Neural cell (in vitro differentiated cells): ENCODE results near the gene STAB1. TPM values are rescaled to one million over a fixed set of nuclear protein-coding genes. Genes with fewer than 3 reads are reported as not detected.

Experiments
- H2AFZ ChIP-seq: fragments of 200-600, 300-800 bp; sonication (generic), shearing (Covaris generic); 2 replicates; pipeline ENCODE4 v1.6.0; 2014; ENCODE audit warnings: low read depth, mild to moderate bottlenecking, antibody characterized with exemption, low read length, moderate library complexity
- H3F3A ChIP-seq: fragments of 200-600 bp; shearing (Covaris generic); 2 replicates; pipeline ENCODE4 v1.6.1; 2016; ENCODE audit warnings: mild to moderate bottlenecking, moderate library complexity, mixed read lengths, antibody characterized with exemption, low read length; ENCODE audit not compliant: insufficient read depth, poor library complexity, severe bottlenecking
- H3K27ac ChIP-seq: fragments of 200-600, 300-800 bp; sonication (generic), shearing (Covaris generic); 2 replicates; pipeline ENCODE4 v1.5.1; 2014; ENCODE audit warnings: mild to moderate bottlenecking, low read length, moderate library complexity
- H3K27me3 ChIP-seq: fragments of 300-800, 200-600 bp; sonication (generic), shearing (Covaris generic); 2 replicates; pipeline ENCODE4 v1.6.0; 2014; ENCODE audit warnings: mild to moderate bottlenecking, low read depth, low read length, moderate library complexity; ENCODE audit not compliant: insufficient read depth
- H3K36me3 ChIP-seq: fragments of 300-800, 200-600 bp; sonication (generic), shearing (Covaris generic); 2 replicates; pipeline ENCODE4 v1.5.1; 2014; ENCODE audit warnings: mild to moderate bottlenecking, antibody characterized with exemption, low read length, moderate library complexity; ENCODE audit not compliant: insufficient read depth
- H3K4me2 ChIP-seq: fragments of 300-800, 200-600 bp; sonication (generic), shearing (Covaris generic); 2 replicates; pipeline ENCODE4 v1.6.0; 2014; ENCODE audit warnings: mild to moderate bottlenecking, low read length
- H3K4me3 ChIP-seq: fragments of 300-800, 200-600 bp; sonication (generic), shearing (Covaris generic); 2 replicates; pipeline ENCODE4 v1.5.1; 2014; ENCODE audit warnings: mild to moderate bottlenecking, low read length, moderate library complexity
- H3K79me2 ChIP-seq: fragments of 200-600 bp; shearing (Covaris generic); replicated peaks from 2 replicates; pipeline ENCODE4 v1.6.0; 2014; ENCODE audit warnings: mild to moderate bottlenecking, low read length, moderate library complexity; ENCODE audit not compliant: insufficient read depth
- H3K9ac ChIP-seq: fragments of 300-800, 200-600 bp; sonication (generic), shearing (Covaris generic); 2 replicates; pipeline ENCODE4 v1.6.1; 2016; ENCODE audit warnings: mild to moderate bottlenecking, low read length, mixed read lengths
- H3K9me2 ChIP-seq: fragments of 200-600 bp; shearing (Covaris generic); 2 replicates; pipeline ENCODE4 v1.6.1; 2016; ENCODE audit warnings: mild to moderate bottlenecking, low read length, mixed read lengths; ENCODE audit not compliant: insufficient read depth
- H3K9me3 ChIP-seq: fragments of 200-600, 300-800 bp; sonication (generic), shearing (Covaris generic); 2 replicates; pipeline ENCODE4 v1.6.1; 2016; ENCODE audit warnings: mild to moderate bottlenecking, mixed run types, low read length, moderate library complexity, mixed read lengths
- H4K20me1 ChIP-seq: fragments of 200-600 bp; shearing (Covaris generic); 2 replicates; pipeline ENCODE4 v1.6.1; 2016; ENCODE audit warnings: mild to moderate bottlenecking, mixed run types; ENCODE audit not compliant: insufficient read depth
- EP300 ChIP-seq: fragments of 450-650 bp; conservative IDR thresholded peaks from 2 replicates; pipeline ENCODE4 v1.6.1; 2014; ENCODE audit warnings: antibody characterized with exemption, mild to moderate bottlenecking, moderate library complexity; ENCODE audit not compliant: poor library complexity, severe bottlenecking
- EZH2 ChIP-seq: fragments of 200-600, 300-800 bp; shearing (Covaris generic), sonication (generic); IDR thresholded peaks from 2 replicates; pipeline ENCODE4 v1.6.1; 2014; ENCODE audit warnings: antibody characterized with exemption, low read length, borderline replicate concordance, mild to moderate bottlenecking; ENCODE audit not compliant: insufficient read depth, poor library complexity, severe bottlenecking
- MXI1 ChIP-seq: fragments of 450-650 bp; conservative IDR thresholded peaks from 2 replicates; pipeline ENCODE4 v1.6.1; 2014; ENCODE audit warnings: antibody characterized with exemption, mild to moderate bottlenecking; ENCODE audit not compliant: poor library complexity, severe bottlenecking
- POLR2AphosphoS5 ChIP-seq: IDR thresholded peaks from 2 replicates; pipeline ENCODE4 v1.6.1; 2012
- RAD21 ChIP-seq: fragments of 450-650 bp; conservative IDR thresholded peaks from 2 replicates; pipeline ENCODE4 v1.6.1; 2014; ENCODE audit warnings: antibody characterized with exemption, mild to moderate bottlenecking, moderate library complexity
- SMC3 ChIP-seq: fragments of 450-650 bp; conservative IDR thresholded peaks from 2 replicates; pipeline ENCODE4 v1.6.1; 2014; ENCODE audit warnings: antibody characterized with exemption, mild to moderate bottlenecking, moderate library complexity; ENCODE audit not compliant: poor library complexity
- TAF1 ChIP-seq: IDR thresholded peaks from 2 replicates; pipeline ENCODE4 v1.6.1; 2012; ENCODE audit warnings: low read depth
- polyA plus RNA-seq: library from polyadenylated mRNA; depleted of rRNA; stranded (reverse); fragments of >200 nt; gene quantifications from 2 replicates; pipeline ENCODE4 v1.2.3, GENCODE V29; 2014
- TF ChIP-seq, protein P1 (sequence below): IDR thresholded peaks from 2 replicates; pipeline ENCODE4 v1.6.1; 2012; ENCODE audit warnings: borderline replicate concordance
- TF ChIP-seq, protein P2 (sequence below): fragments of 450-650 bp; IDR thresholded peaks from 2 replicates; pipeline ENCODE4 v1.5.1; 2014; ENCODE audit warnings: antibody characterized with exemption, mild to moderate bottlenecking, moderate library complexity; ENCODE audit not compliant: poor library complexity, severe bottlenecking

The STAB1 gene
- polyA plus RNA-seq, 1 donor from 2014 or later = 0.28 TPM

DNA sequence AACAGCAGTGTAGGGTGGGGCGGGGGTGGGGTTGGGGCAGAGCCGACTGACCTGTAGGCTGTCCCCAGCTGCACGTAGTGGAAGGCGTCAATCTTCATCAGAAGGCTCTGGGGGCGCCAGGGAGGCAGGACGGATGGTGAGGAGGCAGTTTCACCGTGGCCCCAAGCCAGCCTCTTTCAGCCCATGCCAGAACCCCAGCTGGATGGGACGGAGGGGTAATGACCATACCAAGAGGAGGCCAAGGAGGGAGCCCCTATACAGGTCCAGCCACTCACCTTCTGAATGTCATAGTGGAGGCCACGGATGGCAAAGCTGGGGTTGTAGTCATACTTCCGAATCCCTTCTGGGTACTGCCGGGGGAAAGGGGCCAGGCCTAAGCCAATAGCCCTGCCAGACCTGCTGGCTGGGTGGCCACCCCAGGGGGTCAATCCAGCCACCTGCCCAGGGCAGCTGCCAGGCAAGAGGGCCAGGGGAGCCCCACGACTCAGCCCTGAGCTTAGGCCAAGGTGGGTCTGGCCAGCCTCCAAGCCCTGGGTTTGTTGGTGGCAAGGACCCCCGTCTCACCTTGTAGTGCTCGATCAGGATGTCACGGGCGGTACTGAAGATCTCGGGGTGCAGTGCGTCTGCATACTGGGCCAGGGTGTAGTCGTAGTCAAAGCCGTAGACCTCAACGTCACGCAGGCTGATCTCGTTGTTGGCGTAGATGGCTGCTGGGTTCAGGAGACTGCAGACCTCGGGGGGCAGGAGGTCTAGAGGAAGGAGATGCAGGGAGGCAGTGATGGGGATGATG, 33.6 kb downstream of the STAB1 start:
- Histone ChIP-seq H3K9ac (no peak overlapping the region), H3K4me2 (no peak overlapping the region), H3K79me2 (peaks cover 8% of the 10 kb centered on the region), H3K4me3 (no peak overlapping the region), H3K27me3 (peaks cover 7% of the 10 kb centered on the region), H3K9me3 (no peaks in the 10 kb centered on the region), H3K27ac (no peak overlapping the region), H3K36me3 (no peaks in the 10 kb centered on the region), H4K20me1 (no peaks in the 10 kb centered on the region), H3F3A (no peaks in the 10 kb centered on the region), H2AFZ (no peak overlapping the region), H3K9me2 (no peaks in the 10 kb centered on the region)
- no peak for TF ChIP-seq MXI1
- TF ChIP-seq EZH2 = no peak
- no peak for TF ChIP-seq TAF1

DNA sequence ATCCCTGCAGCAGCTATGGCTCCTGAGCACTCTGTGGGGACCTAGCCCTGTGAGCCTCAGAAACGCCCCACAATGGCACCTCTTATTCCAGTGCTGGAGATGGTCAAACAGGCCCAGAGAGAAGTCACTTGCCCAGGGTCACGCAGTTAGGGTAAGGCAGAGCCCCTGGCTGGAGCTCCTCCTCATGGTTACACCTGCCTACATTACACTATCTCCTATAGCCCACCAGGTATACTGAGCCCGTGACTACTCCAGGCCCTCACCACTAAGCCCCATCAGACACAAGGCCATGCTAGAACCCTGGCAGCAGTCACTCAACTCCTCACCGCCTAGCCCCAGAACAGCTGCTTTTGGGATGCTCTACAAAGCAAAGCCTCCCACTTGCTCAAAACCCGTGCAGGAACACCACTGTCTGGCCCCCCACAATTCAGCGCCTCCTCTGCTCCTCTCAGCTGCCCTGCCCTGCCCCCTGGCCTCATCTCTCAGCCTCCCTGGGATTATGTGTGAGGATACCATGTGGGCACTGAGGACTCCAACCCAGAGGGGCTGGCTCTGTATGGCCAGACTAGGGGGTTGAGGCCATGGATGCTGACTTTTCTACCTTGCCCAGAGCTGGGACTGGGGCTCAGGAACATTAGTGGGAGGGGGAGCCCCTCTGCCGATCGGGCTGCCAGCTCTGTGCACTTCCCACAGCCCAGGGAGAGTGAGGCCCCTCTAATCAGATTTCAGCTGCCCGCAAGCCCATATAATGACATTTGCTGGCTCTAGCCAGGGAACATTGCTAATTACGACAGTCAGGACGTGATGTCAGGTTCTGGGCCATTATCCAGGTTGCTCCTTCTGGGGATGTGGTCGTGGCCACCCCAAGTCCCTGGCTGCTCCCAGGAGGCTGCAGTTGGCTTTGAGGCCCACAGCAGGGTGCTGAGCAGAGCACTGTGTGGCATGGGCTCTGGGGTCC, 34.5 kb downstream of the STAB1 start:
- H4K20me1 ChIP-seq = no peaks in the 10 kb centered on the region
- H3K36me3 ChIP-seq = no peaks in the 10 kb centered on the region
- H3K27ac ChIP-seq = no peak overlapping the region
- peaks cover 7% of the 10 kb centered on the region for H3K27me3 ChIP-seq
- no peak overlapping the region for H3K4me2 ChIP-seq
- no peaks in the 10 kb centered on the region for H3K9me3 ChIP-seq
- no peaks in the 10 kb centered on the region for H3K9me2 ChIP-seq
- H3F3A ChIP-seq = no peaks in the 10 kb centered on the region
- no peak overlapping the region for H3K9ac ChIP-seq
- TF ChIP-seq TAF1 (no peak), EZH2 (no peak), POLR2AphosphoS5 (no peak), RAD21 (no peak), EP300 (no peak), SMC3 (no peak), MXI1 (no peak)
- TF ChIP-seq, protein P1, sequence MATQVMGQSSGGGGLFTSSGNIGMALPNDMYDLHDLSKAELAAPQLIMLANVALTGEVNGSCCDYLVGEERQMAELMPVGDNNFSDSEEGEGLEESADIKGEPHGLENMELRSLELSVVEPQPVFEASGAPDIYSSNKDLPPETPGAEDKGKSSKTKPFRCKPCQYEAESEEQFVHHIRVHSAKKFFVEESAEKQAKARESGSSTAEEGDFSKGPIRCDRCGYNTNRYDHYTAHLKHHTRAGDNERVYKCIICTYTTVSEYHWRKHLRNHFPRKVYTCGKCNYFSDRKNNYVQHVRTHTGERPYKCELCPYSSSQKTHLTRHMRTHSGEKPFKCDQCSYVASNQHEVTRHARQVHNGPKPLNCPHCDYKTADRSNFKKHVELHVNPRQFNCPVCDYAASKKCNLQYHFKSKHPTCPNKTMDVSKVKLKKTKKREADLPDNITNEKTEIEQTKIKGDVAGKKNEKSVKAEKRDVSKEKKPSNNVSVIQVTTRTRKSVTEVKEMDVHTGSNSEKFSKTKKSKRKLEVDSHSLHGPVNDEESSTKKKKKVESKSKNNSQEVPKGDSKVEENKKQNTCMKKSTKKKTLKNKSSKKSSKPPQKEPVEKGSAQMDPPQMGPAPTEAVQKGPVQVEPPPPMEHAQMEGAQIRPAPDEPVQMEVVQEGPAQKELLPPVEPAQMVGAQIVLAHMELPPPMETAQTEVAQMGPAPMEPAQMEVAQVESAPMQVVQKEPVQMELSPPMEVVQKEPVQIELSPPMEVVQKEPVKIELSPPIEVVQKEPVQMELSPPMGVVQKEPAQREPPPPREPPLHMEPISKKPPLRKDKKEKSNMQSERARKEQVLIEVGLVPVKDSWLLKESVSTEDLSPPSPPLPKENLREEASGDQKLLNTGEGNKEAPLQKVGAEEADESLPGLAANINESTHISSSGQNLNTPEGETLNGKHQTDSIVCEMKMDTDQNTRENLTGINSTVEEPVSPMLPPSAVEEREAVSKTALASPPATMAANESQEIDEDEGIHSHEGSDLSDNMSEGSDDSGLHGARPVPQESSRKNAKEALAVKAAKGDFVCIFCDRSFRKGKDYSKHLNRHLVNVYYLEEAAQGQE = no peak
- TF ChIP-seq, protein P2, sequence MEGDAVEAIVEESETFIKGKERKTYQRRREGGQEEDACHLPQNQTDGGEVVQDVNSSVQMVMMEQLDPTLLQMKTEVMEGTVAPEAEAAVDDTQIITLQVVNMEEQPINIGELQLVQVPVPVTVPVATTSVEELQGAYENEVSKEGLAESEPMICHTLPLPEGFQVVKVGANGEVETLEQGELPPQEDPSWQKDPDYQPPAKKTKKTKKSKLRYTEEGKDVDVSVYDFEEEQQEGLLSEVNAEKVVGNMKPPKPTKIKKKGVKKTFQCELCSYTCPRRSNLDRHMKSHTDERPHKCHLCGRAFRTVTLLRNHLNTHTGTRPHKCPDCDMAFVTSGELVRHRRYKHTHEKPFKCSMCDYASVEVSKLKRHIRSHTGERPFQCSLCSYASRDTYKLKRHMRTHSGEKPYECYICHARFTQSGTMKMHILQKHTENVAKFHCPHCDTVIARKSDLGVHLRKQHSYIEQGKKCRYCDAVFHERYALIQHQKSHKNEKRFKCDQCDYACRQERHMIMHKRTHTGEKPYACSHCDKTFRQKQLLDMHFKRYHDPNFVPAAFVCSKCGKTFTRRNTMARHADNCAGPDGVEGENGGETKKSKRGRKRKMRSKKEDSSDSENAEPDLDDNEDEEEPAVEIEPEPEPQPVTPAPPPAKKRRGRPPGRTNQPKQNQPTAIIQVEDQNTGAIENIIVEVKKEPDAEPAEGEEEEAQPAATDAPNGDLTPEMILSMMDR = no peak
- no peak overlapping the region for H2AFZ ChIP-seq
- H3K79me2 ChIP-seq = peaks cover 8% of the 10 kb centered on the region
- no peak overlapping the region for H3K4me3 ChIP-seq
